ENCODE measurements around the gene SLC6A11.

GRCh38 chr3:10925436-10926255, 109.6 kb downstream of the SLC6A11 start:
- no peak for TF ChIP-seq POLR2A (IDR thresholded peaks at IDR 0.05)
- TF ChIP-seq CTCF (IDR thresholded peaks at IDR 0.05 in 4 of 5, conservative IDR thresholded peaks at IDR 0.05 in 1 of 5), result no peak

Measured in gastrocnemius medialis (tissue), 4 donors.